Natural killer cell treated with Interleukin-12 subunit alpha and Interleukin-12 subunit beta and Interleukin-15 and Interleukin-18, amount 100 ng/mL, for 72 hours (primary cell): Measurements from ENCODE around the gene JMY. TPM values are rescaled to one million over a fixed set of nuclear protein-coding genes. Genes with fewer than 3 reads are reported as not detected.

Experiments used
- ATAC-seq, 2 donors: fragments of 150-1000 bp; cut with Tn5 transposase in 1 of 2; sonication (Bioruptor Pico), chemical (Tn5 transposase) in 1 of 2; 2 replicates each; pipeline ENCODE4 v1.10.0; 2021
- DNase-seq: peaks from one replicate; pipeline ENCODE4 v3.0.0; 2022; ENCODE audit warnings: low spot score
- H3K27ac Mint-ChIP-seq, 2 donors: 1 replicate in 1 of 2; 2 replicates in 1 of 2; pipeline ENCODE4 v1.8.0; 2022; ENCODE audit warnings: mixed read lengths in 2 of 2, mild to moderate bottlenecking in 1 of 2, moderate library complexity in 1 of 2
- H3K27me3 Mint-ChIP-seq, 2 donors: 1 replicate in 1 of 2; 2 replicates in 1 of 2; pipeline ENCODE4 v1.8.0; 2022; ENCODE audit warnings: mixed read lengths in 2 of 2
- H3K36me3 Mint-ChIP-seq: one replicate; pipeline ENCODE4 v1.8.0; 2022; ENCODE audit warnings: mixed read lengths
- H3K4me1 Mint-ChIP-seq, 2 donors: 1 replicate in 1 of 2; 2 replicates in 1 of 2; pipeline ENCODE4 v1.8.0; 2022; ENCODE audit warnings: low read depth in 2 of 2, mixed read lengths in 2 of 2, mild to moderate bottlenecking in 1 of 2
- H3K4me3 Mint-ChIP-seq: one replicate; pipeline ENCODE4 v1.8.0; 2022; ENCODE audit warnings: mixed read lengths
- H3K9me3 Mint-ChIP-seq: 2 replicates; pipeline ENCODE4 v1.8.0; 2022; ENCODE audit warnings: mixed read lengths
- total RNA-seq, 2 donors: library from RNA; stranded (reverse); gene quantifications; one replicate each; pipeline ENCODE4 v1.2.3, GENCODE V29; 2022

Gene JMY
- total RNA-seq, 2 donors from 2014 or later: 3.4 to 5.4 TPM

DNA sequence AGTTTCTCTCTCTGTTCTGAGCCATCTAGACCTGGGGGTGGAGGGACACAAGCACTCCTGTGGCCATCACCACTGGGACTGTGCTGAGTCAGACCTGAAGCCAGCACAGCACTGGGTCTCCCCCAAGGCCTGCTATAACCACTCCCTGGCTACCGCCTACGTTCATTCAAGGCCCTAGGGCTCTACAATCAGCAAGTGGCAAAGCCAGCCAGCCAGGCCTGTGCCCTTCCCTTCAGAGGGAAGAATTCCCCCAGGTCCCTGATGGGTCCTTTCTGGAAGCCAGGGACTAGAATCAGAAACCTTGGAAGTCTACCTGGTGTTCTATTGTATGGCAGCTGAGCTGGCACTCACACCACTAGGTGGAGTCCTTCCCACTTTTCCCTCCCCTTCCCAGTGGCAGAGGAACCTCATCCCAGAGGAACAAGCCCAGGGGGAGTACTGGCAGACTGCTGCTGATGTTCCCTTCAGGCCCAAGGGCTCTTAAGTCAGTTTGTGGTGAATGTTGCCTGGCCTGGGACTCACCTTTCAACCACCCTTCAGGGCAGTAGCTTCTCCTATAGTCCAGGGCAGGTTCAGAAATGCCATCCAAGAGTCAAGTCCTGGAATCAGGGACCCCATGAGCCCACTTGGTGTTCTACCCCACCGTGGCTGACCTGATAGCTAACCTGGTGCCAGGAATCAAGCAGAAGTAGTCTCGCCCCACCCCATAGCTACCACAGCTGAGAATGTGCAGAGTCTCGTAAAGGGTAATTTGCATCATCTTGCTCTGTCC is 20.0 kb downstream of the JMY start:
- Mint-ChIP-seq H3K4me1 (peaks cover 27 to 30% of the 10 kb centered on the region in 2 donors), H3K27me3 (no peaks in the 10 kb centered on the region), H3K9me3 (no peaks in the 10 kb centered on the region), H3K36me3 (no peaks in the 10 kb centered on the region), H3K27ac (peak overlapping the region in 1 of 2 donors; percentile 25), H3K4me3 (no peak overlapping the region)
- ATAC-seq: peak; percentile 53 to 62
- DNase-seq: no peak

DNA sequence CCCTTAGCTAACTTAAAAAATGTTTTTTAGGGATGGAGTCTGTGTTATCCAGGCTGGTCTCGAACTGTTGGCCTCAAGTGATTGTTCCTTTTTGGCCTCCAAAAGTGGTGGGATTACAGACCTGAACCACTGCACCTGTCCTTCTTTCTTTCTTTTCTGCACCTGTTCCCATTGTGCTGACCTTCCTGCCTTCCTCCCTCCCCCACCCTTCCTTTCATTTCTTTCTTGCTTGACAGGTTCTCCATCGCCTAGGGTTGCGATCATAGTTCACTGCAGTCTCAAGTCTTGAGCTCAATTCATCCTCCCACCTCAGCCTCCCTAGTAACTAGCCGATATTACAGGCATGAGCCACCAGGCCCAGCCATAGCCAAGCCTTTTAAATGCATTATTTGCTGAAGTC is 20.6 kb downstream of the JMY start:
- no peaks in the 10 kb centered on the region for H3K27me3 Mint-ChIP-seq
- H3K27ac Mint-ChIP-seq: no peak overlapping the region
- H3K36me3 Mint-ChIP-seq: no peaks in the 10 kb centered on the region
- H3K4me3 Mint-ChIP-seq: no peak overlapping the region
- ATAC-seq (no peak), DNase-seq (no peak)
- H3K4me1 Mint-ChIP-seq: peaks cover 27 to 33% of the 10 kb centered on the region in 2 donors
- H3K9me3 Mint-ChIP-seq: no peaks in the 10 kb centered on the region

DNA sequence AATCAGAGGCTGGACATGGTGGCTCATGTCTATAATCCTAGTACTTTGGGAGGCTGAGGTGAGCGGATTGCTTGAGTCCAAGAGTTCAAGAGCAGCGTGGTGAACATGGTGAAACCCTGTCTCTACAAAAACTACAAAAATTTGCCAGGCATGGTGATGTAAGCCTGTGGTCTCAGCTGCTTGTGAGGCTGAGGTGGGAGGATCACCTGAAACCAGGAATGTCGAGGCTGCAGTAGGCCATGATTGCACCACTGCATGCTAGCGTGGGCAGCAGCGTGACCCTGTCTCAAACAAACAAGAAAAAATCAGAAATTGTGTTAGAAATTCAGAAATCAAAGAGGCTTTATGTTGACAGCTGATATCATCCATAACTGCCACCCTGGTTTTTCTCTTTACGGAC is 21.4 kb downstream of the JMY start:
- H3K36me3 Mint-ChIP-seq: no peaks in the 10 kb centered on the region
- ATAC-seq: no peak

DNA sequence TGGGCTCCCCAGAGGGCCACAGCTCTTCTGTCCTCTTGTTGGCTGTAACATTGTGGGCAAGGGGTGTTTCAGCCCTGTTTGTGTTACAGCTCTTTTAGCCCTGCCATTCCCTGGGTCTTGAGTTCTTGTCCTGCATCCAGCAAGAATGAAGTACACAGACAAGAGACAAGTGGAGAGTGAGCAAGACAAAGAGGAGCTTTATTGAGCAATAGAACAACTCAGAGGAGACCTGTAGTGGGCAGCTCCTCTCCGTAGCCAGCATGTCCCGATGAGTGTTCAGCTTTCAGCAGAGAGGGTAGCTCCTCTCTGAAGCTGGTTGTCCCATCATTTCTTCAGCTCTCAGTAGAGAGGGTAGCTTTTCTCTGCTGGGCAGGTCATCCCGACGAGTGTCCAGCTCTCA is 22.9 kb downstream of the JMY start:
- H3K27me3 Mint-ChIP-seq: no peaks in the 10 kb centered on the region
- no peak overlapping the region for H3K27ac Mint-ChIP-seq
- H3K9me3 Mint-ChIP-seq: no peaks in the 10 kb centered on the region
- no peak for ATAC-seq
- H3K4me1 Mint-ChIP-seq: peaks cover 35 to 37% of the 10 kb centered on the region in 2 donors
- no peak for DNase-seq
- H3K36me3 Mint-ChIP-seq: no peaks in the 10 kb centered on the region
- no peak overlapping the region for H3K4me3 Mint-ChIP-seq

More for the DNA sequence above, 21.4 kb downstream of the JMY start:
- no peak overlapping the region for H3K4me3 Mint-ChIP-seq
- H3K27ac Mint-ChIP-seq: no peak overlapping the region
- DNase-seq: no peak
- no peaks in the 10 kb centered on the region for H3K9me3 Mint-ChIP-seq
- no peaks in the 10 kb centered on the region for H3K27me3 Mint-ChIP-seq
- peaks cover 31 to 35% of the 10 kb centered on the region in 2 donors for H3K4me1 Mint-ChIP-seq

DNA sequence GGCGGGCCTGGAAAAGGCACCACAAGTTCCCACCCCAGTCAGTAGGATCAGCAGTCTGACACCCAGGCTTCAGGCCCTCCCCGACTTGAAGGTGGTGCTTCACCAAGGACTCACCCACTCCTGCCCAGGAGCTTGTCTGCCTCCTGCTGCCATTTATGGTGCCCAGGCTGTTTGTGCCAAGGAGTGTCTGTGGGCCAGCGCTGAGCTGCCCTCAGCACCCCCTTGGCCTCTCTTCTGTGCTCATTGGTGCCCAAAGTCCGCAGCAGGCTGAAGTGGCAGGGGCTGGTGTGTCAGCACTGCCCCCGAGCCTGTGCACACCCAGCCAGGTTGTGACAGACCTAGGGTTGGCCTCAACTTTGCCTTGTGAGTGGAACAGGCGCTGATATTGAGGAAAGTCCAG is 23.5 kb downstream of the JMY start:
- H3K27me3 Mint-ChIP-seq: no peaks in the 10 kb centered on the region
- ATAC-seq: peak in 1 of 2 donors; percentile 17
- no peak overlapping the region for H3K4me3 Mint-ChIP-seq
- no peaks in the 10 kb centered on the region for H3K9me3 Mint-ChIP-seq
- no peaks in the 10 kb centered on the region for H3K36me3 Mint-ChIP-seq
- no peak for DNase-seq
- no peak overlapping the region for H3K27ac Mint-ChIP-seq
- peaks cover 32 to 33% of the 10 kb centered on the region in 2 donors for H3K4me1 Mint-ChIP-seq

DNA sequence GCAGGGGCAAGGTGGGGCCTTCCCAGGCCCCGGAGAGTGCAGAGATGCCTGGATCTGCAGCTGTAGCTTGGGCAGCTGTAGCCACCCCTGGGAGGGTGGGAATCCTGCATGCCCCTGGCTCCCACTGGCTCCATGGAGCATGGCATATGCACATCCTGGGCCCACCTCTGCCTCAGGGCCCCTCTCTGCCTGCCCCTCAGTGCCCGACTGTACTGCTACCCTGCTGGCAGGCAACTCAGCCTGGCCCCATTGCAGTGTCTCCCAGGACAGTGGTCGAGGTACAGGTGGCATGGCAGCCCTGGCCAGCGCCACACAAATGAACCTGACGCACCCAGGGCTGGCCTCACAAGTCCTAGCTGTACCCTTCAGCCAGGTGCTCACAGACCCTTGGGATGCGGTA is 23.9 kb downstream of the JMY start:
- H3K4me1 Mint-ChIP-seq: peaks cover 28 to 29% of the 10 kb centered on the region in 2 donors
- no peak for ATAC-seq
- no peaks in the 10 kb centered on the region for H3K36me3 Mint-ChIP-seq
- H3K9me3 Mint-ChIP-seq: no peaks in the 10 kb centered on the region
- H3K27me3 Mint-ChIP-seq: no peaks in the 10 kb centered on the region
- no peak overlapping the region for H3K27ac Mint-ChIP-seq
- DNase-seq: no peak
- H3K4me3 Mint-ChIP-seq: no peak overlapping the region

DNA sequence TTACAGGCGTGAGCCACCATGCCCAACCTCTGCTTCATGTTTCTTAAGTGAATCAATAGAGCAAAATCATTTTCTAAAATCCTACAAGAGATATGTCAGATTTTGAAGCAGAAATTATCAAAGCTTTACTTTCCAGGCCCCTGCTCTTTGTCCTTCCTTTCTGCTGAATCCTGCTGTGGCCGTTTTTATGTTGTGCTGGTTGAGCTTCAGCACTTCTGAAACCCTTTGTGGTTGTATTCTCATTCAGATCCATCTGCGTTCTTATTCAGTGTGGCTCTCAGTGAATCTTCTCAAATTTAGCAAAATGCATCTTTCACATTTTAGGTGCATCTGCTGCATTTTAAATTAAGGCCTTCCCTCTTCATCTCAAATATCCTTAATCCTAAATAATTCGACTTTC is 26.0 kb downstream of the JMY start:
- Mint-ChIP-seq H3K36me3 (no peaks in the 10 kb centered on the region), H3K27me3 (no peaks in the 10 kb centered on the region)

DNA sequence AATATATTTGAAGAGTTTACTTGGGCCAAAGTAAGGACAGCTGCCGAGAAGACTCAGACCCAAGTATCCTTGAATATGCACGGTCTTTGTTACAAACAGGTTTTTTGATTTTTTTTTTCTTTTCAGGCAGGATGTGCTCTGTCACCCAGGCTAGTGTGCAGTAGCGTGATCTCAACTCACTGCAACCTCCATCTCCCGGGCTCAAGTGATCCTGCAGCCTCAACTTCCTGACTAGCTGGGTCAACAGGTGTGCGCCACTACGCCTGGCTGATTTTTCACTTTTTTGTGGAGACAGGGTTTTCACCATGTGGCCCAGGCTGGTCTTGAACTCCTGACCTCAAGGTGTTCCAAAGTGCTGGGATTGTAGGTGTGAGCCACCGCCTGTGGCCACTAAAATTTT is 27.4 kb downstream of the JMY start:
- H3K4me1 Mint-ChIP-seq: peaks cover 17 to 20% of the 10 kb centered on the region in 2 donors
- ATAC-seq (no peak), DNase-seq (no peak)
- no peaks in the 10 kb centered on the region for H3K36me3 Mint-ChIP-seq
- H3K9me3 Mint-ChIP-seq: no peaks in the 10 kb centered on the region
- peak overlapping the region in 1 of 2 donors; percentile 16 for H3K27ac Mint-ChIP-seq
- H3K27me3 Mint-ChIP-seq: no peaks in the 10 kb centered on the region
- no peak overlapping the region for H3K4me3 Mint-ChIP-seq

More for the DNA sequence above, 26.0 kb downstream of the JMY start:
- ATAC-seq (no peak), DNase-seq (no peak)
- H3K27ac Mint-ChIP-seq: no peak overlapping the region
- H3K4me1 Mint-ChIP-seq: peaks cover 17% of the 10 kb centered on the region in 2 donors
- H3K9me3 Mint-ChIP-seq: no peaks in the 10 kb centered on the region
- H3K4me3 Mint-ChIP-seq: no peak overlapping the region

DNA sequence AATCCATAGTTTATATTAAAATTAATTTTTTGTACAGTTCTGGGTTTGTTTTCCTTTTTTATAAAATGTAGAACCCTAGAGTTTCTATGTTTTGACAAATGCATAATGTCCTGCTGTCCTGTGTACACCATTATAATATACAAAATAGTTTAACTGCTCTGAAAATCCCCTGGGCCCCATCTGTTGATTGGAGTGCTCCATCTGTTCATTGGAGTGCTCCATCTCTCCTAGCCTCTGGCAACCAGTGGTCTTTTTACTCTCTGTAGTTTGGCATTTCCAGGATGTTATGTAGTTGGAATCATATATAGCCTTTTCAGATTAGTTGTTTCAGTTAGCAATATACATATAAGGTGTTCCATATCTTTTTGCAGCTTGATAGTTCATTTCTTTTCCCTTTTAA is 31.2 kb downstream of the JMY start:
- H3K27me3 Mint-ChIP-seq: no peaks in the 10 kb centered on the region
- no peak overlapping the region for H3K4me3 Mint-ChIP-seq
- H3K4me1 Mint-ChIP-seq: peaks cover 8 to 20% of the 10 kb centered on the region in 2 donors
- ATAC-seq: no peak
- H3K27ac Mint-ChIP-seq: no peak overlapping the region
- no peaks in the 10 kb centered on the region for H3K36me3 Mint-ChIP-seq
- DNase-seq: no peak
- no peaks in the 10 kb centered on the region for H3K9me3 Mint-ChIP-seq

DNA sequence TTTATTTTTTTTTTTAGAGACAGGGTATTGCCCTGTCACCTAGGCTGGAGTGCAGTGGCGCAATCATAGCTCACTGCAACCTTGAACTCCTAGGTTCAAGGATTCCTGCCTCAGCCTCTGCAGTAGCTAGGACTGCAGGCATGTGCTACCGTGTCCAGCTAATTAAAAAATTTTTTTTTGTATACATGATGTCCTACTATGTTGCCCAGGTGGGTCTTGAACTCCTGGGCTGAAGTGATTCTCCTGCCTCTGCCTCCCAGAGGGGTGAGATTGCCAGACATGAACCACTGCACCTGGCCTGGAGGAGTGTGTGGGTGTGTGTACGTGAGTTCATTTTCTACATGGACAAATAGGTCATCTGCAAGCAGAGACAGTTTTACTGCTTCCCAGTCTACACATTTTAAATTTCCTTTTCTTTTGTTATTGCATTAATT is 33.8 kb downstream of the JMY start:
- ATAC-seq: no peak
- H3K4me3 Mint-ChIP-seq: no peak overlapping the region
- H3K4me1 Mint-ChIP-seq: peaks cover 0 to 10% of the 10 kb centered on the region in 2 donors
- DNase-seq: no peak
- no peaks in the 10 kb centered on the region for H3K27me3 Mint-ChIP-seq
- no peaks in the 10 kb centered on the region for H3K36me3 Mint-ChIP-seq
- H3K27ac Mint-ChIP-seq: no peak overlapping the region
- H3K9me3 Mint-ChIP-seq: no peaks in the 10 kb centered on the region

DNA sequence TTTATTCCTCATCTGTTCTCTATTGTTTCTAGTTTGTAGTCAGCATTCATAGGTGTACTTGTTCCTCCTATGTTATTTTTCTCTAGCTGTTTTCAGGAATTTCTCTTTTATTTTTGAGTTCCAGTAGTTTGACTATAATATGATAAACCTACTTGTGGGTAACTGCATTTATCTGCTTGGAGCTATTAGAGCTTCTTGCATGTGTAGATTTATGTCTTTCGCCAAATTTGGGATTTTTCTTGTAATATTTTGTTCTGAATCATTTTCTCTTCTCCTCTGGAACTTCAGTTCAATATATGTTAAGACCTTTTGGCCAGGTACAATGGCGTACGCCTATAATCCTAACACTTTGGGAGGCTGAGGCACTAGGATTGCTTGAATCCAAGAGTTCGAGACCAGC is 37.4 kb downstream of the JMY start:
- Mint-ChIP-seq H3K4me3 (no peak overlapping the region), H3K27ac (no peak overlapping the region), H3K27me3 (no peaks in the 10 kb centered on the region), H3K36me3 (no peaks in the 10 kb centered on the region), H3K9me3 (no peaks in the 10 kb centered on the region), H3K4me1 (peaks cover 6 to 8% of the 10 kb centered on the region in 2 donors)
- DNase-seq: no peak
- ATAC-seq: no peak

DNA sequence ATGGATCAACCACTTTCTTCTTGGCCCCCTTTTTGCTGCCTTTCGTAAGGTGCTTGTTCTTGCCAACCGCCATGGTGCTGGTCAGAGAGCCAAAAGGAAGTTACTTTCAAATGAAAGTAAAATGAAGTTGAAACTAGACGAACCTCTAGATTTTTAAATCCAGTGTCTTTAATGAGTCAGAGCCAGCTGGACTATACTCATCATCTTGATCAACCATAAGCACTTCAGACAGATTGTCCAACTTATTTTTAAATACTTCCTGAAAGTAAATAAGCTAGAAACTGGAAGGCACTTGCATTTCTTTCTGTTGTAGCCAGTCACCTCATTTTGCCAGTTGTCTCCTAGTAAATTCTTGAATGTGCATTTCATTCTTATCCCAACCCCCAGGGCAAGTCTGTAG is 48.9 kb downstream of the JMY start:
- H3K9me3 Mint-ChIP-seq: no peaks in the 10 kb centered on the region
- no peak for DNase-seq
- peaks cover 6 to 16% of the 10 kb centered on the region in 2 donors for H3K4me1 Mint-ChIP-seq
- no peak for ATAC-seq
- H3K27ac Mint-ChIP-seq: no peak overlapping the region
- H3K4me3 Mint-ChIP-seq: no peak overlapping the region
- peaks cover 11% of the 10 kb centered on the region for H3K36me3 Mint-ChIP-seq
- H3K27me3 Mint-ChIP-seq: no peaks in the 10 kb centered on the region

DNA sequence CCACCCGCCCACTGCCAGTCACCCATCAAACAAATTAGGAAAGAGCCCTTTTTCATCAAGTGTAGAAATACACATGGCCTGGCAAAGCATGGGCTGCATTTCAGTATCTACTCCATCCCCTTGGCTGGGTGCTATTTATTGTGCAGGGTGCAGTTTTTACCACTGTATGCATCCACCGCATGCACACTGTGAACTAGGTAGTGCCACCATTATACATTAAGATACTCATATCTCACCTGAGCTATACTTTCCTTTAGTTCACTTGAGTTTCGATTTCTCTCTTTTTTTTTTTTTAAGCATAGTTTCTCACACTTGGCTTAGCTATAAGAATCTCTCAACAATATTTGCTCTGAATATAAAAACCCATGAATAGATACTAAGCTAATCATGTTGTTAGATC is 49.4 kb downstream of the JMY start:
- Mint-ChIP-seq H3K27me3 (no peaks in the 10 kb centered on the region), H3K36me3 (peaks cover 12% of the 10 kb centered on the region), H3K27ac (no peak overlapping the region), H3K4me1 (peaks cover 6 to 16% of the 10 kb centered on the region in 2 donors), H3K9me3 (no peaks in the 10 kb centered on the region), H3K4me3 (no peak overlapping the region)
- ATAC-seq (no peak), DNase-seq (no peak)

DNA sequence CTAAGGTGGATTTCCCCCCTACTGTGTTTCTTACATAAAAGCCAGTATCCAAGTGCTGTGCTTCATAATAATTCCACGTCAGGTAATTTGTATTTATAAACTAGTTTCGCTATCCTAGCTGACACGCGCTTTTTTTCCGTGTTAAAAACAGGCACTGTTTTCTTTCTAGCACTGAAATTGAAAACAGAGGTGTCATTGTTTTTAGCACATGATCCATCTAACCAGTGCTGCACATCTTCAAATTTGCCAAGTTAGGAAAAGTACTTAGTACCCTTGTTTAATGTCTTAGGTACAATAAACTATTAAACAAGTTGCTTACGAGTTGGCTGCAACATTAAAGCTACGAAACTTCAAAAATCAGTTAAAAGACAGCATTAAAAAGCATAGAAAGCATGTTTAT is 49.9 kb downstream of the JMY start:
- Mint-ChIP-seq H3K36me3 (peaks cover 12% of the 10 kb centered on the region), H3K4me1 (peaks cover 6 to 16% of the 10 kb centered on the region in 2 donors), H3K27ac (no peak overlapping the region), H3K27me3 (no peaks in the 10 kb centered on the region), H3K4me3 (no peak overlapping the region), H3K9me3 (no peaks in the 10 kb centered on the region)
- DNase-seq (no peak), ATAC-seq (no peak)

DNA sequence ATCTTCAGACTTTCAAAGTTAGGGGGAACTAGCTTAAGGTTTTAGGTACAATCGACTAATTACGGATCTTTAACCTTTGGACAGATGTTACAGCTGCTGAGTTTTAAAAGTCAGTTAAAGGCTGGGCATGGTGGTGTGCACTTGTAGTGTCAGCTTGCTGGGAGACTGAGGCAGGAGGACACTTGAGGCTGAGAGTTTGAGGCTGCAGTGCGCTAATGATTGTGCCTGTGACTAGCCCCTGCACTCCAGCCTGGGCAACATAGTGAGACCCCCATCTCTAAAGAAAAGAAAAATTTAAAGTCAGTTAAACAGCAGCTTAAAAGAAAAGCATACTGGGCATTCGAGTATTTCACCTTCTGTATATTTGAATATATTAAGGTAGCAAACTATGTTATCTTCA is 51.4 kb downstream of the JMY start:
- DNase-seq (no peak), ATAC-seq (no peak)
- Mint-ChIP-seq H3K4me1 (peaks cover 6 to 16% of the 10 kb centered on the region in 2 donors), H3K4me3 (no peak overlapping the region), H3K9me3 (no peaks in the 10 kb centered on the region), H3K27ac (no peak overlapping the region), H3K27me3 (no peaks in the 10 kb centered on the region), H3K36me3 (peaks cover 12% of the 10 kb centered on the region)
